ENCODE data around the gene ITGB7.
"Not testable (repeated sequence)": the region's sequence is repeated elsewhere in the genome, so short reads cannot be mapped to it uniquely, and the experiment has no call there.

ITGB7 gene

DNA sequence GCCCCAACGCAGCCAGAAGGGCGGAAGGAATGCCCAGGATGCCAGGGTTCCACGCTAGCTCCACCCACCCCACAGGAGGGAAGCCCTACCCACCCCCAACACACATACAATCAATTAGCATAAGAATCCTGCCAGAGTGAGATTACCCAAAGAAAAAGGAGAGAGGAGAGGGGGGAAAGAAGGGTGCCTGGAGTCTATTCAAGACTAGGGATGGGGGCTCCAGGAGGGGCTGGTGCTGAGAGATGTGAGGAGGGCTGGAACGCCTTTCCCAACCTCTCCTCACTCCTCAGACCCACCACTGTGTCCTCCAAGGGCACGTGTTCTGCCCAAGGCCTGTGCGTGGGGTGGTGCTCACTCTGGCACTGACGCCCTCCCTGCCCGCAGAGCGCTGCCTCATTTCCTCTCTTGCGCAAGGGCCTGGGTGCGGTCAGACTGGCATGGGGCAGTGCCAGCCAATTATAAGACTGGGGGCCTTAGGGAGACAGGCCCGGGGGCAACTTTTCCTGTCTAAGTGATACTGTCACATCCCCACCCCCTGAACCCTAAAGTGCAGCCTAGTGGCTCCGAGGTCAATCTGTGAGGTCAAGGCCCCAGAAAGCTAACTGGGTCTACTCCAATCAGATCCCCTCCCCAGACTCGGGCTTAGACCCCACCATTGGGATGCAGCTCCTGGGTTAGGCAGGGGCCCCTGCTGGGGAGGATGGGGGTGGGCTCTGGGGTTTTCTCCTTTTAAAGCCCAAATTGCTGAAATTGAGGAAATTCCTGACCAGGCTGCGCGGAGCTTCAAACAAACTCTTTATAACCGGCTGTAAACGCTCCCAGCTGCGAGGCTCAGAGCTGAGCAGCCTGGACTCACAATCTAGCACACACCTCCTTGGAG lies 10.2 kb upstream of the ITGB7 start:
- DNase-seq, result no peak

DNA sequence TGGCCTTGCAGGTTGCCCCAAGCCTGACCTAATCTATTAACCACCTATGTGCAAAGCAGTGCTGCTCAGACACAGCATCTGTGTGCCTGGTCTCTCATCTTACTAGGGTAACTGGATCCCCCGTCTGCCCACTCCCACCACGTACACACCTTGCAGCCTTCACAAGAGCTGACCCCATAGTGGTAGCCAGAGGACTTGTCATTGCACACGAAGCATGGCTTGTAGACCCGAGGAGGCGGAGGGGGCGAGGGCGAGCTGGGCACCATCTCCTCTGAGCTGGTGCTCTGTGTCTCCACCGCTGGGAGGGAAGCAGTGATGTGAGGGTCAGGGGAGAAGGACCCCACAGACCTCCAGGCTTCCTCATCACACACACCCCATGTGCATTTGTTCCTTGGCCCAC lies 8.4 kb upstream of the ITGB7 start:
- no peak for DNase-seq

- no peak for DNase-seq
These were observed 7.8 kb upstream of the ITGB7 start for GRCh38 chr12:53214687-53215455.

GRCh38 chr12:53214221-53214620 lies 7.2 kb upstream of the ITGB7 start:
- no peak for DNase-seq

GRCh38 chr12:53213348-53213747 lies 6.3 kb upstream of the ITGB7 start:
- DNase-seq, result peak in 13 of 14 donors; percentile 33 to 86 (median 61)

DNA sequence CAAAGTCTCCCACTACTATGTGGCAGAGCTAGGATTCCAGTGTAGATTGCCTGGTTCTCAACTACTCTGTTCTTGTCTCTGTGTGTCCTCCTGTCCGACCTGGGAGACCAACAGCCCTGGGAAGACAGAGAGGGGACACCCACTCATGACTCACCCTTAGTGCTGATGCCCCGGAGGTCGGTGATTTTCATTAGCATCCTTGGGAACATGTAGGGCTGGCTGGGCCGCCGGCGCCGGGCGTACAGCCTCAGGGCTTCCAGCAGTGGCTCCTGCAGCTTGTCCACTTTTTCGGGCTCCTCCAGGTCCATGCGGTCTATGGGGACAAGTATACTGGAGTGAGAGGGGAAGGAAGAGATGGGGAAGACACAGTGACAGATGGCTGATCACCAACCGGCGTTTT lies 5.9 kb upstream of the ITGB7 start:
- no peak for DNase-seq

DNA sequence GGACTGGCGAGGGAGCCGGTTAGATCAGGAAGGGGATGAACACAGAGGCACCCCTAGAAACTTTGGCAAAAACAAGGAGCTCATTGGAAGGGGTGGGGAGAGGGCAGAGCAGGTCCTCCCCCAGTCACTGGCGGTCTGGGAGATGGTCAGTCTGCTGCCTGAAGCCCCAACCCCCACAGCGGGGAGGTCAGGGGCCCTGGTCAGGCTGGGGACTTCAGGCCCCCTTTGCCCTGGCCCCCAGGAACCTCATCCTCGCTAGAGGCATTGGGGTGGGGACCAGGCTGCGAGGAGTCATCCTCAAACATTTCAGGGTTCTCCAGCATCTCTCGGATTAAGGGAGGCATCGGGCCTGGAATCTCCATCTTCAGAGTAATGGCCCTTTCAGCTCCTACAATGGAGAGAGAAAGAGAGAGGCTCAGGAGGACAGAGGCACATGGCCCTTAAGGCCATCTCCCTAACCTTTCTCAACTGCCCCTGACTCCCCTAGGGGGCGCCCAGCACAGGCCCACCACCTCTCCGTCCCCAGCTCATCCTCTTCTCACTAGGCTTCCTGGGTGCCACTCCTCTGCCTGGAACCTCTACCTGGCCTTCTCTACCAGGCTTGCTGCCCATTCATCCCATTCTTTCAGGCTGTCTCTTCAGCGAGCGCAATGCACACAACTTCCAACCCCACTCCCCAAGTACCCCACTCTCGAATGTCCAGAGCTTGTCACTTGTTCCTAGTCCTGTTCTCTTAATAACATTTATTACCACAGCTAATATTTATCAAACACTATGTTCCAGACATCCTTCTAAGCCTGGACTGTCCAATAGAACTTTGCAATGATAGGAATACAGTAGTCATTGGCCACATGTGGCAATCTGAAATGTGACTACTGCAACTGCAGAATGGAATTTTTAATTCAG lies 4.7 kb upstream of the ITGB7 start:
- DNase-seq, result no peak

DNA sequence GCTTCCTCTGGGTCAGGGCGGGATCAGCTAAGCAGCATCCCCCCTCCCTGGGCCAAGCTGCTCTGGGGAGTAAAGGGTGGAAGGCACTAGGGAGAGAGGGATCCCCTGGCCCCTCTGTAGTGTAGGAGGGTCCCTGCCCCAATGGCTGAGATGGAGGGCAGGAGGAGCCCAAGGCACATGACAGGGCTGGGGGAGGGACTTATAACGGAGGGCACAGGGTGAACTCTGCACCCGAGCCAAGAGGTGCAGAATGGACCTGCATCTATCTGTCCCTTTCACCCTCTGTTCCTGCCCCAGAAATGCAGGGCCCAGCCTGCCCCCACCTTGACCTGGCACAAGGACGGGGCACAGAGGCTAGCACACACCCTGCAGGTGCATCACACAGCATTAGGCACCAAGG lies 3.8 kb upstream of the ITGB7 start:
- DNase-seq, result no peak

DNA sequence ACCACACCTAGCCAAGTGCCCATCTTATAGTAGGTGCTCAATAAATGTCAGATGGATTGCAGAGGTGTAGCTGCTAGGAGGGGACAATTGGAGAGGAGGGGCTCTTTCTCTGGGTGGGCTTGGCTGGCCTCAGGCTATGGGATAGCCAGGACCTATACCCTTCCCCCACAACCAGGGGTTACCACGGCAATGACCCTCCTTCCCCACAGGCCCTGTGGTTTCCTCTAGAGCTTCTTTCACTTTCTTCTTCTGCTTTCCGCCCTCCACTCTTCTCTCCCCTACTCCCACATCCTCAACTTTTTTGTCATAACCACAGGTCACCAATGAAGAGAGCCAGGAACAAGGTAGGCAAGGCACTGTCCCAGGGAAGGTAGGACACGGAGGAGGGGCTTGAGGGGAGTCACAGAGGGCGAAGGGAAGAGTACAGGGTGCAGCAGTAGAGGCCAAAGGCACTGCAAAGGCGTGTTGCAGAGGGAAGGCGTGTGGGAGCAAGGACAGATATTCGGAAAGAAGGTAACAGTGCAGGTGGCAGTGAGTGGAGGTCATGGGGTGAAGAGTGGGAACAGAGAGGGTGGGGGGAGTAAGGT lies 1.9 kb upstream of the ITGB7 start:
- DNase-seq, result no peak

GRCh38 chr12:53208435-53208834 lies 1.4 kb upstream of the ITGB7 start:
- DNase-seq, result no peak

DNA sequence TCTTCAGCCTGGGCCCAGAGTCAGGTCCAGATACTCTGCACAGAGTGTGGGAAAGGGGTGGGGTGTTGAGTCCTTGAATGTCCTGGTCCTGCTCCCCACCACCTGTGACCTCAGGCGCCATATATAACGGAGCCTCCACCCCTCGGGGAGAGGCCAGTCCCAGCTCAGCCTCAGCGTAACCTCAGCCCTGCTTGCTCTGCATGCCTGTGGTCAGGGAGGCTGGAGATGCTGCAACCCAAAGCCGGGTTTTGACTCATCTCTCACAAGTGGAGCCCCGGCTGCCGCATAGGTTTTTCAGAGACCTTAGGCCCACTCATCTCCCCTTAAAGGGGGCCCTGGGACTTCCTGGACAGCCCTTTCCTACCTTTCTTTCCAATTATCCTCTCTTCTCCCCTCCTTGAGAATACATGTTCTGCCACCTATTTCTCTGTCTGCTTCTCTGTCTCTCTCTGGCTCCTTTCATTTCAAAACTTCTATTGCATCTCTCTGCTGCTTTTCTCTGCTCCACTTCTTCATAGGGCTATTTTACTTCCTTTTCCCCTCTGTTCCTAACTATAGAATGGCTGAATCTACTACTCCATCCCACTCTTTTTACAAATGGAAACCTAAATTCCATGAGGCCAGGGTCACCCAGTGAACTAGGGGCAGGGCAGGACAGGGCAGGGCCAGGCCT lies 1.2 kb downstream of the ITGB7 start:
- no peak for DNase-seq

- no peak for DNase-seq
These were observed 2.7 kb downstream of the ITGB7 start for GRCh38 chr12:53204351-53204750.

GRCh38 chr12:53202316-53202715 lies 4.7 kb downstream of the ITGB7 start:
- not testable (repeated sequence) for DNase-seq

- DNase-seq, result no peak
These were observed 5.4 kb downstream of the ITGB7 start for GRCh38 chr12:53201639-53202038.

- DNase-seq, result no peak
These were observed 5.9 kb downstream of the ITGB7 start for GRCh38 chr12:53201177-53201541.

DNA sequence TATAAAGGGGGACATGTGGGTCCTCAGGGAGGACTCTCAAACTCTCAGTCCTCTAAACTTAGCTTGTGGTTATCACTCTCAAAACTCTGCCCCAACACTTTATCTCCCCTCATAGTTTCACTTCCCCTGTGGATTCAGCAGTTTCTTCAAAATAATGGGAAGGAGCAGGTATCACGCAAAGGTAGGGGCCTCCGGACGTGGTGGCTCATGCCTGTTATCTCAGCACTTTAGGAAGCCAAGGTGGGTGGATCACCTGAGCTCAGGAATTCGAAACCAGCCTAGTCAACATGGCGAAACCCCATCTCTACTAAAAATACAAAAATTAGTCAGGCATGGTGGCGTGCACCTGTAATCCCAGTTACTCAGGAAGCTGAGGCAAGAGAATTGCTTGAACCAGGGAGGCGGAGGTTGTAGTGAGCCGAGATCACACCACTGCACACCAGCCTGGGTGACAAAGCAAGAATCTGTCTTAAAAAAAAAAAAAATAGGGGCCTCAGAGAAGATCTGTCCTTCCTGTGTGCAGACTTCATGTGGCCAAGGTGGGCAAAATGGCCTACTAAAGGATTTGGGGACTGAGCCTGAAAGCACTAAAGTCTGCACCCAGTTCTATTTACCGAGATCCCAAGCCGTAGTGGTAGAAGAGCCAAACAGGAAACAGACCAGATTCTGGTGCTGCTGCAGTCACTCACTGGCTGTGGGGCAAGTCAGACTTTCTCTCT lies 6.4 kb downstream of the ITGB7 start:
- no peak for DNase-seq

DNA sequence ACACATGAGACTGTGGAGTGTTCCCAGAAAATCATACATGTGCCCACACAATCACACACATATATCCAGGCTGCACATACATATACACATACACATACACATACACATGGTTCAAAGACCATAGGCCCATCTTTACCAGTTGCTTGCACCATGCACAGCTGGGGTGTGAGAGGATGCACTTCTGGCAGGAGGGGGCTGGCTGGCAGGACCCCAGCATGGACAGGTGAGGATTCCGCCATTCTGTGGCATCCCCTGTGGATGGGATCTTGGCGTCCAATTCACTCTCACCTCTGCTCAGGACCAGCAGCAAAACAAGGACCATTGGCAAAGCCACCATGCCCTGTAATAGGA lies 7.0 kb downstream of the ITGB7 start:
- no peak for DNase-seq

DNA sequence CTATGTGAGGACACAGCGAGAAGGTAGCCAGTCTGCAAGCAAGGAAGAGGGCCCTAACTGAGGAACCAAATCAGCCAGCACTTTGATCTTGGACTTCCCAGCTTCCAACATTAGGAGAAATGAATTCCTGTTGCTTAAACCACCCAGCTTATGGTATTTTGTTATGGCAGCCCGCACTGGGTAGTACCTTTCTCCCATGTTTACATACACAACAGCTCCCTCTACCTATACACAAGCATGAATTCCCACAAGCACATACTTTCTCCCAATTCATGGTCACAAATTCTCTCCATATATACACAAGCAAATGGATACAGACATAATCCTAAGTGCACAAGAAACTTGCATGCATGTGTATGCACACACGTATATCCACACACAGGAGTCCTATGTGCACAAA lies 7.4 kb downstream of the ITGB7 start:
- no peak for DNase-seq

- no peak for DNase-seq
These were observed 8.5 kb downstream of the ITGB7 start for GRCh38 chr12:53198486-53199110.

DNA sequence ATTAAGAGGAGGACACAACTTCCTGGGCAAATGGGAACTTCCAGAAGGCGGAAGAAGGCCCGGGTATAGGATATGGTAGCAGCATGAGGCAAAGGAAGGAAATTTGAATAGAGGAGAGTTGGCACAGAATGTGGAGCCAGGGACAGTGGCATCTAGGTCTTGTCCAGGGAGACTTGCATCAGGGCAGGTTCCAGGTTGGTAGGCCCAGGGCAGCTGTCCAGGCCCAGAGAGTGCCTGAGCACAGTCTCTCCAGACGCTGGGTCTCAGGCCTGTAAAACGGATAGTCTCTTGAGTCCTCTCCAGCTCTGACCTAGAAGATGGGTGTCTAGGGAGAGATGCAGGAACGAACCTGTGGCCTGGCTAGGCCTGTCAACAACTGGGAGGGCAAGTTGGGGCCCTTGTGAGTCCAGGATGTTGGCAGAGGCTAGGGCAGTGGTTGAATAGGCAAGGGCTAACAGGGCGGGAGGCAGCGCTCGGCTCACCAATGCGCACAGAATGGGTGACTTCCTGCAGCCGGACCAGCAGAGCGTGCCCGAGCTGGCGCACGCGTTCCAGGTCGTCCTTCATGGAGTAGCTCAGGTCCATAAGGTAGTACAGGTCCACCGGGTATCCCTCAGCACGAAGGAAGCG lies 9.9 kb downstream of the ITGB7 start:
- no peak for DNase-seq

Data from C1 segment of cervical spinal cord (tissue), 14 donors.